Thyroid gland (tissue), 4 donors: ENCODE data around the gene BCAS2.

Experiments
- POLR2A ChIP-seq, 2 donors: fragments of 450-650 bp; IDR thresholded peaks; one replicate each; pipeline ENCODE4 v1.6.1; 2017; ENCODE audit warnings: antibody characterized with exemption in 2 of 2, mild to moderate bottlenecking in 2 of 2, moderate library complexity in 1 of 2
- TF ChIP-seq, protein P1 (sequence below), 6 experiments: fragments of 200-600 bp in 3 of 6; fragments of 450-650 bp in 3 of 6; sonication (generic) in 3 of 6; IDR thresholded peaks; one replicate each; pipeline ENCODE4 v1.5.1; 2016 to 2019; ENCODE audit warnings: antibody characterized with exemption in 6 of 6, mild to moderate bottlenecking in 2 of 6, inconsistent platforms in 1 of 6, moderate library complexity in 1 of 6

DNA sequence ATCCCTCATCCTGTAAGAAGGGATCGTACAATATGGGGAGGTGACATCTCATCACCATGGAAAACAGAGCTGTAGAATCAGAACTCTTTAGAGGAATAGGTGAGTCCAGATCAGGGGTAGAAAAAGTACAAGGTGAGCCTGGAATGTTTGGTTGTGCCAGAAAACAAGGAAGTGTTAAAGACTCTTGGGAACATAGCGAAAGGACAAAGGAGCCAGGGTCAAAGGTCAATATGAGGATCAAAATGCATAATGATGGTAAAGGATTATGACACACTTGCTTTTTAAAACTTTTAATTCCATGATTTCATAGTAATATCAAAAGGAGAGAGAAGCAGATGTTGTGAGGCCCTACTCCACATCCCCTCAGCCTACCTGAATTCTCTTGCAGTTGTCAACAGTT, 51.2 kb downstream of the BCAS2 start:
- TF ChIP-seq, protein P1, sequence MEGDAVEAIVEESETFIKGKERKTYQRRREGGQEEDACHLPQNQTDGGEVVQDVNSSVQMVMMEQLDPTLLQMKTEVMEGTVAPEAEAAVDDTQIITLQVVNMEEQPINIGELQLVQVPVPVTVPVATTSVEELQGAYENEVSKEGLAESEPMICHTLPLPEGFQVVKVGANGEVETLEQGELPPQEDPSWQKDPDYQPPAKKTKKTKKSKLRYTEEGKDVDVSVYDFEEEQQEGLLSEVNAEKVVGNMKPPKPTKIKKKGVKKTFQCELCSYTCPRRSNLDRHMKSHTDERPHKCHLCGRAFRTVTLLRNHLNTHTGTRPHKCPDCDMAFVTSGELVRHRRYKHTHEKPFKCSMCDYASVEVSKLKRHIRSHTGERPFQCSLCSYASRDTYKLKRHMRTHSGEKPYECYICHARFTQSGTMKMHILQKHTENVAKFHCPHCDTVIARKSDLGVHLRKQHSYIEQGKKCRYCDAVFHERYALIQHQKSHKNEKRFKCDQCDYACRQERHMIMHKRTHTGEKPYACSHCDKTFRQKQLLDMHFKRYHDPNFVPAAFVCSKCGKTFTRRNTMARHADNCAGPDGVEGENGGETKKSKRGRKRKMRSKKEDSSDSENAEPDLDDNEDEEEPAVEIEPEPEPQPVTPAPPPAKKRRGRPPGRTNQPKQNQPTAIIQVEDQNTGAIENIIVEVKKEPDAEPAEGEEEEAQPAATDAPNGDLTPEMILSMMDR (IDR thresholded peaks at IDR 0.05), result no peak
- no peak for TF ChIP-seq POLR2A (IDR thresholded peaks at IDR 0.05)
